ENCODE results near the gene TOR1AIP2.
"Not testable (repeated sequence)": the region's sequence is repeated elsewhere in the genome, so short reads cannot be mapped to it uniquely, and the experiment has no call there.

The TOR1AIP2 gene

DNA sequence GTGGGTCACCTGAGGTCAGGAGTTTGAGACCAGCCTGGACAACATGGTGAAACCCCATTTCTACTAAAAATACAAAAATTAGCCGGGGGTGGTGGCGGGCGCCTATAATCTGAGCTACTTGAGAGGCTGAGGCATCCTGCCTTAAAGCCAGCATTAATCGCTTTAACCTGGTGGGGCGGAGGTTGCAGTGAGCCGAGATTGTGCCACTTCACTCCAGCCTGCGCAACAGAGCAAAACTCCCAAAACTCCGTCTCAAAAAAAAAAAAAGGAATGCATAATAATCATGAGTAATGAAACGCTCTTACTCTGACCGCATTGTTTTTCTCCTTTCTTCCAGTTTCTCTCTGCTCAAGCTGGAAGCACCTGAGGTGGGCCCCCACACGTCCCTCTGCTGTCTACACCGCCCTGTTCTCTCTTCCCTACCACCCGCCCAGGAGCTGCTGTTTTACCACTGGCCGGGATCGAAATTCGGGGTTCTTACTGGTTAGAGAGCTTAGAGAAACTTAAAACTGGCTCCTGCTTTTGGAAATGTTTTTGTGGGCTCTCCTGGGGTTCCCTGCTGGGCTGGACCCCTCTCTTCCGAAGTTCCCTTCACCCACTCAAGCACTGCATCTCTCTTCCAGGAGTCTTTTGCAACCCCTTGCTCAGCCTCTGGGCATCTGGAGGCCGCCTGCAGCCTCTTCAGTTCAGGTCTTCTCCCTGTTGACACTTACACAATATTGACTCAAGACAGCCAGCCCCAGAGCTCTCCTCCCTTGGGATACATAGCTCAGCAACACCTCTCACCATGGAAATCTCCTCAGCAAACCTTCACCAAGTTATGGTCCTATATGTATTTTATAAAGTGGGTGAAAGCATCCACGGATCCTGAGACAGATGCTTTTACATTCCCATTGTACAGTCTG lies 72.1 kb downstream of the TOR1AIP2 start:
- no peak for DNase-seq

DNA sequence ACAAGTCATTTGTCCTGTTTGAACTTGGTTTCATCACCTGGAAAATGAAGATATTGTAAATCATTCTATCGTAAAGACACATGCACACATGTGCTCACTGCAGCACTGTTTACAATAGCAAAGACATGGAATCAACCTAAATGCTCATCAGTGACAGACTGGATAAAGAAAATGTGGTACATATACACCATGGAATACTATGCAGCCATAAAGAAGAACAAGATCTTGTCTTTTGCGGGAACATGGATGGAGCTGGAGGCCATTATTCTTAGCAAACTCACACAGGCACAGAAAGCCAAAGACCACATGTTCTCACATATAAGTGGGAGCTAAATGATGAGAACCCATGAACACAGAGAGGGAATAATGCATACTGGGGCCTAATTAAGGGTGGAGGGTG lies 73.2 kb downstream of the TOR1AIP2 start:
- not testable (repeated sequence) for DNase-seq

DNA sequence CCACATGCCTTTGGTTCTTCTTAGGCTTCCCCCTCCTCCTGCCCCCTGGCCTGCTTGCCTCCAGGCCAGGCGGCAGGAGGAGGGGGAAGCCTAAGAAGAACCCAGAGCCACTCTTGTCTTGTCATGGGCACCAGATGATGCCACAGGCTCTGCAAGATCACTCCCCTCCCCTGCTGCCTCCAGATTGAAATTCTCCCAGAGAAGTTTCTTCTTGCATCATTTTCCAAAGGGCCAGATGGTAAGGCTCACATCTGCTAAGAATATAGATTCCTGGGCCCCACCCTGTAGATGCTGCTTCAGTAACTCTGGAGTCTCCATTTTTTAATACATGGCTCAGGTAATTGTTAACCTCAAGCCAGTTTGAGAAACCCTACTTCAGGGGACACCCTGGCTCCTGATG lies 73.7 kb downstream of the TOR1AIP2 start:
- no peak for DNase-seq

DNA sequence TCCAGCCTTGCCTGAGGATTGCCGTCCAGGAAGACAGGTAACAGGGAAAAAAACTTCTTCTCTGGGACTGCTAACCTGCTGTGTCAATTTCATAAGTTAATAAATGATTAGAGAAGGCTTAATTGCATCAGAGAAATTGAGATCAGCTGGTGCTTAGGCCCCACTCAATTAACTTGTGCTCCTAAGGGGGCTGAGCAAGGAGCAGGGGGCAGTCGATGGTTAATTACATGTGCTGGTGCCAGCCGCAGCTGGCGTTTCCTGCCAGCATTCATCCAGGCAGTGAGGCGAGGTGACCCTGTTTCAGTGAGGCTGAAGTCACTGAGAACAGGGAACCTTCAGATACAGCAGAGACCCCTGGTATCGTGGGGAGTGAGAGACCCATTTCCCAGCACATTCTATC lies 74.5 kb downstream of the TOR1AIP2 start:
- DNase-seq = no peak

DNA sequence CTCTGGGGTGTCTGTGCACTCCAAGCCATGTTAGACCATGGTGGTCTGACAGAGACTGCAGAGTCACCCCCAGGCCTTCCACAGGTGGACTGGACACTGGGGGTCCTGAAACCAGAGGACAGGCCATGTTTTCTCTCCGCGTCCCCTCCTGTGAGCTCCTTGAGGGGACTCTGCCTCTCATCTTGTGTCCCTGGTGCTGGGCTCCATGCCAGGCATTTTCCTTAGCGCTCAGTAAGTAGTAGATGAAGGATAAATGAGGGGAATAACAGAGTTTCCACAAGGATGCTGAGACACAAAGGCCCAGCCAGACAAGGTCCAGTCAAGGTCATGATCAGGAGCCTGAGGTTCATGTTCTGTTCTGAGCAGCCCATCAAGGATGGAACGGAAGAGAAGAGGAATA lies 77.1 kb downstream of the TOR1AIP2 start:
- no peak for DNase-seq

DNA sequence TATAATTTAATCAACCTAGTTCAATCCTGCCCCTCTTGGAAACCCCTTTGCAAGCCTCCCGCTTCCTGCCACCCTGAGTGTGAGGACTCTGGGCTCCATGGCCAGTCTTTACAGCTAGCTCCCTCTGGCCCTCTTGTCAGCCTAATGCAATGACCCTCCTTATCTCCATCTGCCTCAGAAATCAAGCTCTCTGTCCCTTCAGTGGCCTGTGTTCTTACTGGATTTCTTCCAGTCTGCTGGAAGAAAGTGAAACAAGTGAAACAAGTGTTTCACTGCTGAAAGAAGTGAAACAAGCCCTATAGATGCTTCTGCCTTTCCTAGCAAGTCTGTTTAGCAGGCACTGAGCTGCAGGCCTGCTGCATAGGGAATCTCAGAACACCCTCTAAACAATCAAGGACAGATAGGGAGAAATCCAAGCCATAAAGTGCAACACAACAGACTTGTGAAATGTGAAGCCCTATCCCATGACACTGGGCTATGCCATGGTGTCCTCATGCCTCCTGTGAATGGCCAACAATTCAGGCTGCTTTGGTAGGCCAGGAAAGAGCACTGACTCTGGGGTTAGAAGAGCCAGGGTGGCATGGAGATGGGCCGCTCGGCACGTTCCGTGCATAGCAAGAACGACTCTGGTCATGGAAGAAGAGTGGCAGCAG lies 78.6 kb downstream of the TOR1AIP2 start:
- DNase-seq = no peak

DNA sequence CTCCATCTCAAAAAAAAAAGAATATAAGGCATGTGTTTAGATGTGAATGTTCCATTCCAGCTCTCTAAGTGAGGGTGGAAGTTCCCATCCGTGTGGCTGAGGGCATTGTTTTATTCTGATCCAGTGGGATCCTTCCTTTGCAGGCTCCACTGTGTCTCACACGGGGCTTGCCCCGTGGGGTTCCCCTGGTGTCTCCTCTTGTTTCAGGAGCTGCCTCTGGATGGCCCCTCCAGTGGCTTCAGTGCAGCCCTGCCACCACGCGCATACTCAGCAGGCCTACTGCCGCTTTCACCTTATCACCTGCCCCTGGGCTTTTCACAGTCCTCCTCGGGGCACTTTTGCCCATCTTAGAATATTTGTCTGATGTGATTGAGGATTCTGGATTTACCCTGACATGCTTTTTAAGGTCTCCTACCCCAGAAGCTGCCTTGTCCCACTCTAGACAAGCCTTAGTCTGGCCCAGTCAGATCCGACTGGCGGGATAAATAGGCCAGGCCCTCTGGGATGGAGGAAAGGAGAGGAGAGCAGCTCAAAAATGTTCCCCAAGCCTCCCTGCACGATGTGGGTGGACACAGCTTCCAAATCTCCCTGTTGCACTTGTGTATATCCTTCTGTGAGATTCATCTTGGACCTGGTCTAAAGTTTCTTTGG lies 79.3 kb downstream of the TOR1AIP2 start:
- no peak for DNase-seq

DNA sequence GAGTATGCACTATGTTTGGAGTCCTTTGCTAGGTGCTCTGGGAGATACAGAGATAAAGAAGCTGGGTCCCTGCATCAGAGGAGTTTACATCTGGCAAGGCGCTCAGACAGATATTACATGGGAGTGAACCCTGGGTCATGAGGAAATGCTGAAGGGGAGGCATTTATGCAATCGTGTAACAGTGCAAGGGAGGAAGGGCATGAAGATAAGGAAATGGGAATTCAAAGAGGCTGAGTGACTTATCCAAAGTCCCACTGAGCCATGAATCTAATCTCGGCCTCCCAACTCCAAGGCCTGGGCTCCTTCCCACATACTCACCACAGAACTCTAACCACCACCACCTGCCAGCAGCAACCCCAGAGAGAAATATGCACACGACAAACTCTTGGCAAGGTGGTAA lies 82.9 kb downstream of the TOR1AIP2 start:
- no peak for DNase-seq

DNA sequence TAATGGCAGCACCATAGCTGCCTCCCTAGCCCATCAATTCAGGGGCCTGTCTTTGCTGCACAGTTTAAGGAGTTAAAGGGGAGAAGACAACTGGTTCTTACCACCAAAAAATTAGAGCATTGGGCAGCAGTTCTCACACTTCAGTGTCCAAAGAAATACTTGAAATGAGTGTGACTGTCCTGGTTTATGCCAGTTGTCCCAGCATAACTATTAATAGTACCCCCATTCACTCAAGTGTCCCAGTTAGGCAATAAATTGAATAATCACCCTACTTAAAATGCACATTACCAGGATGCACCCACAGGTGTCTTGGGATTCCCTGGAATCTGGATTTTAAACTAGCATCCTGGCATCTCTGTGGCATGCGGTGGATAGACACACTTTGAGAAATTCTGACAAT lies 83.5 kb downstream of the TOR1AIP2 start:
- no peak for DNase-seq

DNA sequence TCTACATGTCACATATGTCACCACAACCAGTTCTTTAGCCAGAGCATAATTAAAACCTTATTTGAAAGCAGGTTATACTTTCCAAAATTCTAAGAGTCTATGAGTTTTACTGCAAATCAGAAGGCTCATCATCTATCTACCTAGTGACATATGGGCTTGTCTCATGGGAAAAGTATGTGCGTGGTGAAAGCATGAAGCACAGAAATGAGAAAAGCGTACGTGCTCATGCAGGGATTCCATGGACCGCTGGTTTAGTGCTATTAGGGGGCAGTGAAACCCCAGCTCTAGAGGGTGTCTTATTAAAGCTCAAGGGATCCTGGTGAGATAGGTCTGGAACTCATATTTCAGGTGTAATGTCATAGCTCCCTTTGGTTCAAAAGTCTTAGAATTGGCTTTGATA lies 84.3 kb downstream of the TOR1AIP2 start:
- no peak for DNase-seq
